Lung (tissue), 12 donors: Measurements from ENCODE around the gene SHF. TPM values are rescaled to one million over a fixed set of nuclear protein-coding genes. Genes with fewer than 3 reads are reported as not detected.

Source experiments
- ATAC-seq: fragments of 200-7000 bp; cut with Tn5 transposase; one replicate; pipeline ENCODE4 v1.9.1; 2020; ENCODE audit warnings: moderate number of reproducible peaks; ENCODE audit not compliant: insufficient read depth, low FRiP score
- DNase-seq, 3 donors: peaks; one replicate each; pipeline ENCODE4 v3.0.0-alpha.2; 2013 to 2017
- H3K27ac ChIP-seq, 2 donors: one replicate each; pipeline ENCODE4 v1.5.1; 2013; ENCODE audit warnings: mild to moderate bottlenecking in 2 of 2, moderate library complexity in 2 of 2, control low read depth in 1 of 2, inconsistent platforms in 1 of 2, low read depth in 1 of 2, low read length in 1 of 2
- H3K27me3 ChIP-seq, 3 donors: one replicate each; pipeline ENCODE4 v1.5.1; 2013; ENCODE audit warnings: low read length in 2 of 3; ENCODE audit not compliant: control insufficient read depth in 3 of 3, insufficient read depth in 3 of 3
- H3K36me3 ChIP-seq, 4 donors: one replicate each; pipeline ENCODE4 v1.5.1; 2013; ENCODE audit warnings: low read length in 4 of 4, mild to moderate bottlenecking in 1 of 4, moderate library complexity in 1 of 4; ENCODE audit not compliant: control insufficient read depth in 4 of 4, insufficient read depth in 4 of 4
- H3K4me1 ChIP-seq, 5 donors: one replicate each; pipeline ENCODE4 v1.5.1; 2013; ENCODE audit warnings: low read length in 5 of 5, mild to moderate bottlenecking in 2 of 5, moderate library complexity in 1 of 5; ENCODE audit not compliant: control insufficient read depth in 5 of 5, insufficient read depth in 5 of 5
- H3K4me3 ChIP-seq: one replicate; pipeline ENCODE4 v1.5.1; 2013; ENCODE audit warnings: mild to moderate bottlenecking, control low read depth, moderate library complexity
- H3K9ac ChIP-seq, 2 donors: one replicate each; pipeline ENCODE4 v1.5.1; 2013; ENCODE audit warnings: low read length in 2 of 2, control low read depth in 1 of 2; ENCODE audit not compliant: insufficient read depth in 1 of 2
- H3K9me3 ChIP-seq, 4 donors: one replicate each; pipeline ENCODE4 v1.5.1; 2013; ENCODE audit warnings: low read length in 3 of 4, mild to moderate bottlenecking in 1 of 4, moderate library complexity in 1 of 4; ENCODE audit not compliant: control insufficient read depth in 4 of 4, insufficient read depth in 3 of 4
- WGBS, 2 donors: extraction: QIAGEN DNeasy Blood & Tissue Kit; methylation state at CpG; one replicate each; pipeline ENCODE4 v1.1.7; 2013; 5-methylcytosine and 5-hydroxymethylcytosine counted together
- polyA plus RNA-seq, 2 donors: library from polyadenylated mRNA; stranded (reverse); fragments of 200-250 nt; gene quantifications; one replicate each; pipeline ENCODE4 v1.2.1, GENCODE V29; 2013
- total RNA-seq, 2 donors: library from RNA; depleted of rRNA in 1 of 2; stranded (reverse); fragments of >200 nt in 1 of 2; gene quantifications; one replicate each; pipeline ENCODE4 v1.2.1, GENCODE V29; 2014 to 2021
- TF ChIP-seq, protein P1 (sequence below): IDR thresholded peaks from 2 replicates; pipeline ENCODE4 v1.5.1; 2012; ENCODE audit warnings: mild to moderate bottlenecking; ENCODE audit errors: control extremely low read depth, extremely low read depth
- donor health status: control.
- donor health status: control.
- donor health status: Bipolar disorder and iron deficiency.
- donor health status: healthy.
- donor health status: DM: yes; HTN: yes; CAD: no.

The SHF gene
- total and polyA plus RNA-seq, 4 donors: 1.9 to 15.9 (median 4.0) TPM

DNA sequence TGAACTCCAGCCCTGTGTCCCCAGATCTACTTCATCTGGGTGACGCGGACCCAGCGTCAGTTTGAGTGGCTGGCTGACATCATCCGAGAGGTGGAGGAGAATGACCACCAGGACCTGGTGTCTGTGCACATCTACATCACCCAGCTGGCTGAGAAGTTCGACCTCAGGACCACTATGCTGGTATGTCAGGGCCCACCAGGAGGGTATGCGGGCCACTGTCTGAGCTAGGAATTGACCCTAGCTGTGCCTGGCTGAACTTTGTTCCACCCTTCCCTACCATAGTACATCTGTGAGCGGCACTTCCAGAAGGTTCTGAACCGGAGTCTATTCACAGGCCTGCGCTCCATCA, 24.3 kb downstream of the SHF start:
- WGBS, 2 donors: 82 to 85% methylated on average over 9 of the region's 9 CpGs
- TF ChIP-seq, protein P1, sequence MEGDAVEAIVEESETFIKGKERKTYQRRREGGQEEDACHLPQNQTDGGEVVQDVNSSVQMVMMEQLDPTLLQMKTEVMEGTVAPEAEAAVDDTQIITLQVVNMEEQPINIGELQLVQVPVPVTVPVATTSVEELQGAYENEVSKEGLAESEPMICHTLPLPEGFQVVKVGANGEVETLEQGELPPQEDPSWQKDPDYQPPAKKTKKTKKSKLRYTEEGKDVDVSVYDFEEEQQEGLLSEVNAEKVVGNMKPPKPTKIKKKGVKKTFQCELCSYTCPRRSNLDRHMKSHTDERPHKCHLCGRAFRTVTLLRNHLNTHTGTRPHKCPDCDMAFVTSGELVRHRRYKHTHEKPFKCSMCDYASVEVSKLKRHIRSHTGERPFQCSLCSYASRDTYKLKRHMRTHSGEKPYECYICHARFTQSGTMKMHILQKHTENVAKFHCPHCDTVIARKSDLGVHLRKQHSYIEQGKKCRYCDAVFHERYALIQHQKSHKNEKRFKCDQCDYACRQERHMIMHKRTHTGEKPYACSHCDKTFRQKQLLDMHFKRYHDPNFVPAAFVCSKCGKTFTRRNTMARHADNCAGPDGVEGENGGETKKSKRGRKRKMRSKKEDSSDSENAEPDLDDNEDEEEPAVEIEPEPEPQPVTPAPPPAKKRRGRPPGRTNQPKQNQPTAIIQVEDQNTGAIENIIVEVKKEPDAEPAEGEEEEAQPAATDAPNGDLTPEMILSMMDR: no peak
- H3K9ac ChIP-seq: no peak overlapping the region
- peaks cover 0 to 7% (median 1%) of the 10 kb centered on the region in 4 donors for H3K36me3 ChIP-seq
- H3K27me3 ChIP-seq: no peaks in the 10 kb centered on the region
- no peak for DNase-seq
- no peak for ATAC-seq
- peaks cover 0 to 22% (median 4%) of the 10 kb centered on the region in 5 donors for H3K4me1 ChIP-seq
- no peaks in the 10 kb centered on the region for H3K9me3 ChIP-seq
- H3K4me3 ChIP-seq: no peak overlapping the region
- peak overlapping the region in 1 of 2 donors; percentile 8 for H3K27ac ChIP-seq

DNA sequence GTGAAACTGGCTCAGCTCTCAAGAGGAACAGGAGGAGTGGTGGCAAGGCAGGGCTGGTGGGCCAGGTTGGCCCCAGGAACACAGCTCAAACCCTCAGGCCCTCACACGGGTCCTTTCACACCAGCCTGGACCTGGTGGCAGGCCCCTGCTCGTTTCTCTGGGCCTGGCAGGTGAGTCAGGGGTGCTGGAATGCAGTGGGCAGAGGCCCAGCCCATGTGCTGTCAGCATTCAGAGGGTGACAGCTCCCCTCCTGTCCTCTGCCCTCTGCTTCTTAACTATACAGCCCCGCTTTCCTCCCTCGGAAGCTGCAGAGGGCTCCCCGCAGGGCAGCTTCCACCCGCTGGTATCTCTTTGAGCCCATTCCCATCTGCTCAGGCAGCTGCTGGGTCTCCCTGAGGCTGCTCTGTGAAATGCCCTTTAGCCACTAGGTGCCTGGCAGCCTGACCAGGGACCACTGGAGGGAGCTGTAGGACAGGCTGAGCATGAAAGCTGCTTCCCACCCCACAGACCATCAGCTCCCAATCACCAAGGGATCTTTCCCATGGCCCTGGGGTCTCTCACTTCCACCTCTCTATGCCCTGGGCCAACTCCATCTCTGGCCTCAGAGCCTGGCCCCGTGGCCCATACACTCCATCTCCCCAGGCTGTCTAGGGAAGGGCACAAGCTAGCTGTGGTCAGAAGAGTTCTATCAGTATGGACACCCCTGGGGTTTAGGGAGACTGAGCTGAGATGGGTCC, 24.8 kb downstream of the SHF start:
- peak; percentile 39 for ATAC-seq
- Histone ChIP-seq H3K4me3 (no peak overlapping the region), H3K36me3 (peaks cover 0 to 7% (median 0%) of the 10 kb centered on the region in 4 donors), H3K9me3 (no peaks in the 10 kb centered on the region), H3K9ac (no peak overlapping the region), H3K27ac (peak overlapping the region in 1 of 2 donors; percentile 8), H3K4me1 (peaks cover 0 to 22% (median 4%) of the 10 kb centered on the region in 5 donors), H3K27me3 (no peaks in the 10 kb centered on the region)
- TF ChIP-seq, protein P1: peak; percentile 90
- DNase-seq: peak; percentile 84 to 88 (median 86)
- WGBS, 2 donors: 16 to 18% methylated on average over 7 of the region's 7 CpGs

- H3K9me3 ChIP-seq: no peaks in the 10 kb centered on the region
- no peak for ATAC-seq
- TF ChIP-seq, protein P1: no peak
- H3K4me3 ChIP-seq: no peak overlapping the region
- DNase-seq: no peak
- 93 to 96% methylated on average over 14 of the region's 14 CpGs for WGBS, 2 donors
- peaks cover 0 to 18% (median 4%) of the 10 kb centered on the region in 5 donors for H3K4me1 ChIP-seq
- no peaks in the 10 kb centered on the region for H3K27me3 ChIP-seq
- H3K9ac ChIP-seq: no peak overlapping the region
- peak overlapping the region in 1 of 2 donors; percentile 16 for H3K27ac ChIP-seq
- peaks cover 0 to 12% (median 0%) of the 10 kb centered on the region in 4 donors for H3K36me3 ChIP-seq
These were observed 26.1 kb downstream of the SHF start for GRCh38 chr15:45161666-45162065.
